Measurements from ENCODE around the gene SMOC2. TPM values are rescaled to one million over a fixed set of nuclear protein-coding genes. Genes with fewer than 3 reads are reported as not detected.

Gene SMOC2
- total and polyA plus RNA-seq, 2 of the 13 experiments (the other 11 are each of a cell fraction or from before 2014, with no cell fraction given), result not detected

DNA sequence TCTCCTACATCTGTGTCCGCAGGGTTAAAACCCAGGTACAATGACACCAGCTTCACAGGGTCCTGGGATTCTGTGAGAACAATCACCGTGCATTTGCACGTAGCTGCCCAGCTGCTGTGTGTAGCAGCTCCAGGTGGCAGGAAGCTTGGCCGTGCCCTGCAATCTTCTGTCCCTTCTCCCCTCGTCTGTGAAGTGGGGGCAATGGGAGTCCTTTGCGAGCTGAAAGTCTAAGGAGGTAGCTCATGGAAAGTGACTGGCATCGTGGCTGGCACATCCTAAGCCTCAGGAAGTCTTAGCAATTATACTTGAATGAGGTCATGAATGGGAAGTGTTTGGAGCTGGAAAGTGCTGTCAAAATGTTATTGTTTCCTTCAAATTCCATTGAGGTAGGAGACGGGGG is 137.1 kb downstream of the SMOC2 start:
- POLR2A ChIA-PET, result no interaction called here
- Histone ChIP-seq H3K4me2 (ENCODE audit: low read depth, low read length) (no peak overlapping the region), H2AFZ (ENCODE audit: low read length) (no peak overlapping the region), H3K36me3 (replicated peaks in 1 of 2; ENCODE audit: control insufficient read depth in 1 of 2, insufficient read depth in 2 of 2, low read length in 2 of 2) (no peaks in the 10 kb centered on the region), H3K9me3 (ENCODE audit: low read length) (no peaks in the 10 kb centered on the region), H3K79me2 (ENCODE audit: insufficient read depth, low read length) (no peaks in the 10 kb centered on the region), H3K27ac (ENCODE audit: extremely low read length, insufficient read depth, low read length) (no peak overlapping the region), H3K4me3 (replicated peaks in 1 of 3; ENCODE audit: insufficient read depth in 1 of 3, low read depth in 2 of 3, low read length in 3 of 3) (no peak overlapping the region), H3K9ac (ENCODE audit: insufficient read depth, low read depth, low read length) (no peak overlapping the region), H4K20me1 (ENCODE audit: insufficient read depth, low read length) (no peaks in the 10 kb centered on the region), H3K27me3 (ENCODE audit: control insufficient read depth in 1 of 2, insufficient read depth in 2 of 2, low read length in 2 of 2) (peaks cover 30 to 97% of the 10 kb centered on the region in 2 experiments), H3K4me1 (ENCODE audit: insufficient read depth, low read length) (no peaks in the 10 kb centered on the region)
- CTCF ChIA-PET (ENCODE audit: low intra/inter-chr PET ratio, low total read pairs), result no interaction called here
- intact Hi-C loops (cut with micrococcal nuclease; ENCODE audit: unreplicated experiment), result no loop called here
- ATAC-seq, result no peak
- TF ChIP-seq TSC22D2 (CRISPR knock-in tag; IDR thresholded peaks at IDR 0.05; ENCODE audit: borderline replicate concordance) (no peak), ZMAT3 (CRISPR knock-in tag; conservative IDR thresholded peaks at IDR 0.05) (no peak)
- FAIRE-seq, result no peak
- no TSS peak for BruUV-seq (replicated peaks)
- 7% methylated on average over 8 of the region's 8 CpGs for WGBS (ENCODE audit: low lambda C conversion rate)
- no peak for DNase-seq (ENCODE audit: low spot score)
- in situ Hi-C loops (cut with HindIII; ENCODE audit: extremely low pct_ligation_motif_present, low pct_unique_long_range_greater_than_20kb), result no loop called here

DNA sequence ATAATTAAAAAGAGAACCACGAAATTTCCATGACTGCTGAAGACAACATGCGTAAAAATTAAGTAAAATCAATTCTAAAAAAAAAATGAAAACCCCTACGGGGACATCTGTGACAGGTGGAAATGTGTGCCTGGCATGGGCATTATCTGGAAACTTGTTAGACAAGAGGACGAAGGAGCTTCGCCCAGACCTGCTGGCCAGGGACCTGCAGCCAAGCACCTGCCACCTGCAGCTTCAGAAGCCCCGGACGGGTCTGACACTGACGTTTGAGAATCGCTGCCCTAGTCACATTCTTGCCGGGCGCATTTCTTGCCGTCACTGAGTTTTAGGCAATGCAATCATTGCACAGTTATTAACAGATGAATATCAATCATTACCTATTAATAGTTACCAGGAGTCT is 140.3 kb downstream of the SMOC2 start:
- no peak overlapping the region for H3K27ac ChIP-seq (ENCODE audit: extremely low read length, insufficient read depth, low read length)
- H3K79me2 ChIP-seq (ENCODE audit: insufficient read depth, low read length), result no peaks in the 10 kb centered on the region
- H3K9ac ChIP-seq (ENCODE audit: insufficient read depth, low read depth, low read length), result no peak overlapping the region
- ATAC-seq, result no peak
- ChIA-PET CTCF (ENCODE audit: low intra/inter-chr PET ratio, low total read pairs) (no interaction called here), POLR2A (no interaction called here)
- peaks cover 27 to 93% of the 10 kb centered on the region in 2 experiments for H3K27me3 ChIP-seq (ENCODE audit: control insufficient read depth in 1 of 2, insufficient read depth in 2 of 2, low read length in 2 of 2)
- H3K4me1 ChIP-seq (ENCODE audit: insufficient read depth, low read length), result no peaks in the 10 kb centered on the region
- H3K36me3 ChIP-seq (replicated peaks in 1 of 2; ENCODE audit: control insufficient read depth in 1 of 2, insufficient read depth in 2 of 2, low read length in 2 of 2), result no peaks in the 10 kb centered on the region
- intact Hi-C loops (cut with micrococcal nuclease; ENCODE audit: unreplicated experiment), result no loop called here
- no peak overlapping the region for H2AFZ ChIP-seq (ENCODE audit: low read length)
- no peak for FAIRE-seq
- H3K9me3 ChIP-seq (ENCODE audit: low read length), result no peaks in the 10 kb centered on the region
- BruUV-seq (replicated peaks), result no TSS peak
- DNase-seq (ENCODE audit: low spot score), result no peak
- H3K4me2 ChIP-seq (ENCODE audit: low read depth, low read length), result no peak overlapping the region
- in situ Hi-C loops (cut with HindIII; ENCODE audit: extremely low pct_ligation_motif_present, low pct_unique_long_range_greater_than_20kb), result no loop called here
- WGBS (ENCODE audit: low lambda C conversion rate), result 29% methylated on average over 12 of the region's 12 CpGs
- H4K20me1 ChIP-seq (ENCODE audit: insufficient read depth, low read length), result no peaks in the 10 kb centered on the region
- no peak overlapping the region for H3K4me3 ChIP-seq (replicated peaks in 1 of 3; ENCODE audit: insufficient read depth in 1 of 3, low read depth in 2 of 3, low read length in 3 of 3)
- TF ChIP-seq ARHGAP35 (CRISPR knock-in tag; IDR thresholded peaks at IDR 0.05; ENCODE audit: borderline replicate concordance), result no peak
- TF ChIP-seq, protein P1, sequence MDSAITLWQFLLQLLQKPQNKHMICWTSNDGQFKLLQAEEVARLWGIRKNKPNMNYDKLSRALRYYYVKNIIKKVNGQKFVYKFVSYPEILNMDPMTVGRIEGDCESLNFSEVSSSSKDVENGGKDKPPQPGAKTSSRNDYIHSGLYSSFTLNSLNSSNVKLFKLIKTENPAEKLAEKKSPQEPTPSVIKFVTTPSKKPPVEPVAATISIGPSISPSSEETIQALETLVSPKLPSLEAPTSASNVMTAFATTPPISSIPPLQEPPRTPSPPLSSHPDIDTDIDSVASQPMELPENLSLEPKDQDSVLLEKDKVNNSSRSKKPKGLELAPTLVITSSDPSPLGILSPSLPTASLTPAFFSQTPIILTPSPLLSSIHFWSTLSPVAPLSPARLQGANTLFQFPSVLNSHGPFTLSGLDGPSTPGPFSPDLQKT (CRISPR knock-in tag; IDR thresholded peaks at IDR 0.05; ENCODE audit: borderline replicate concordance), result no peak
- no peak for TF ChIP-seq CHD4 (IDR thresholded peaks at IDR 0.05; ENCODE audit: borderline replicate concordance, low read length)
- no peak for TF ChIP-seq ASH2L (IDR thresholded peaks at IDR 0.05; ENCODE audit: insufficient read length, low read depth, low read length)
- no peak for TF ChIP-seq KDM2A (CRISPR knock-in tag; IDR thresholded peaks at IDR 0.05; ENCODE audit: borderline replicate concordance, low read depth)
- TF ChIP-seq, protein P2, sequence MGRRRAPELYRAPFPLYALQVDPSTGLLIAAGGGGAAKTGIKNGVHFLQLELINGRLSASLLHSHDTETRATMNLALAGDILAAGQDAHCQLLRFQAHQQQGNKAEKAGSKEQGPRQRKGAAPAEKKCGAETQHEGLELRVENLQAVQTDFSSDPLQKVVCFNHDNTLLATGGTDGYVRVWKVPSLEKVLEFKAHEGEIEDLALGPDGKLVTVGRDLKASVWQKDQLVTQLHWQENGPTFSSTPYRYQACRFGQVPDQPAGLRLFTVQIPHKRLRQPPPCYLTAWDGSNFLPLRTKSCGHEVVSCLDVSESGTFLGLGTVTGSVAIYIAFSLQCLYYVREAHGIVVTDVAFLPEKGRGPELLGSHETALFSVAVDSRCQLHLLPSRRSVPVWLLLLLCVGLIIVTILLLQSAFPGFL (CRISPR knock-in tag; IDR thresholded peaks at IDR 0.05), result no peak
- no peak for TF ChIP-seq CENPX (CRISPR knock-in tag; IDR thresholded peaks at IDR 0.05)
- TF ChIP-seq ZSCAN25 (CRISPR knock-in tag; IDR thresholded peaks at IDR 0.05), result no peak
- TF ChIP-seq ZNF101 (CRISPR knock-in tag; IDR thresholded peaks at IDR 0.05; ENCODE audit: borderline replicate concordance, low read depth), result no peak
- no peak for TF ChIP-seq KLF11 (CRISPR knock-in tag; IDR thresholded peaks at IDR 0.05)
- TF ChIP-seq, protein P3, sequence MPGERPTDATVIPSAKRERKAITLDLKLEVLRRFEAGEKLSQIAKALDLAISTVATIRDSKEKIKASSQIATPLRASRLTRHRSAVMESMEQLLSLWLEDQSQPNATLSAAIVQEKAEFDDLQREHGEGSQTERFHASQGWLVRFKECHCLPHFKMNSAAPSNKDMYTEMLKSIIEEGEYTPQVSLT (CRISPR knock-in tag; IDR thresholded peaks at IDR 0.05; ENCODE audit: borderline replicate concordance, low read depth), result no peak
- TF ChIP-seq, protein P4, sequence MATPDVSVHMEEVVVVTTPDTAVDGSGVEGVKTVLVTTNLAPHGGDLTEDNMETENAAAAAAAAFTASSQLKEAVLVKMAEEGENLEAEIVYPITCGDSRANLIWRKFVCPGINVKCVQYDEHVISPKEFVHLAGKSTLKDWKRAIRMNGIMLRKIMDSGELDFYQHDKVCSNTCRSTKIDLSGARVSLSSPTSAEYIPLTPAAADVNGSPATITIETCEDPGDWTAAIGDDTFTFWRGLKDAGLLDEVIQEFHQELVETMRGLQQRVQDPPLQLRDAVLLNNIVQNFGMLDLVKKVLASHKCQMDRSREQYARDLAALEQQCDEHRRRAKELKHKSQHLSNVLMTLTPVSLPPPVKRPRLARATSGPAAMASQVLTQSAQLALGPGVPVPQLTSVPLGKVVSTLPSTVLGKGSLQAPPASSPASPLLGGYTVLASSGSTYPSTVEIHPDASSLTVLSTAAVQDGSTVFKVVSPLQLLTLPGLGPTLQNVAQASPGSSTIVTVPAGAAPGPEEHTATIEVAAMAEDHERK (CRISPR knock-in tag; IDR thresholded peaks at IDR 0.05; ENCODE audit: low read depth), result no peak

Data from HepG2 (cell line).